ENCODE results near the gene ALG14. TPM values are rescaled to one million over a fixed set of nuclear protein-coding genes. Genes with fewer than 3 reads are reported as not detected.
"Not testable (repeated sequence)": the region's sequence is repeated elsewhere in the genome, so short reads cannot be mapped to it uniquely, and the experiment has no call there.

ALG14 gene
- total RNA-seq, 1 donor from 2014 or later: 5.5 TPM

GRCh38 chr1:95023399-95024043 is 49.2 kb downstream of the ALG14 start:
- H3K36me3 Mint-ChIP-seq (ENCODE audit: low read depth): peaks cover 26% of the 10 kb centered on the region
- H3K9me3 Mint-ChIP-seq: peaks cover 8% of the 10 kb centered on the region
- DNase-seq (ENCODE audit: low read depth, low spot score): no peak
- TF ChIP-seq CTCF (conservative IDR thresholded peaks at IDR 0.05): no peak
- no peak overlapping the region for H3K27ac Mint-ChIP-seq (ENCODE audit: unreplicated experiment)
- peaks cover 13% of the 10 kb centered on the region for H3K4me1 Mint-ChIP-seq
- H3K4me3 Mint-ChIP-seq: no peak overlapping the region
- H3K27me3 Mint-ChIP-seq (ENCODE audit: low read depth): no peaks in the 10 kb centered on the region

- Mint-ChIP-seq H3K4me1 (peaks cover 13% of the 10 kb centered on the region), H3K27me3 (ENCODE audit: low read depth) (no peaks in the 10 kb centered on the region), H3K27ac (ENCODE audit: unreplicated experiment) (no peak overlapping the region), H3K36me3 (ENCODE audit: low read depth) (peaks cover 22% of the 10 kb centered on the region), H3K4me3 (no peak overlapping the region), H3K9me3 (peaks cover 5% of the 10 kb centered on the region)
- no peak for DNase-seq (ENCODE audit: low read depth, low spot score)
- TF ChIP-seq CTCF (conservative IDR thresholded peaks at IDR 0.05): no peak
Measured at GRCh38 chr1:95022644-95022926, 50.2 kb downstream of the ALG14 start.

GRCh38 chr1:95021805-95022643 is 50.7 kb downstream of the ALG14 start:
- Mint-ChIP-seq H3K27me3 (ENCODE audit: low read depth) (no peaks in the 10 kb centered on the region), H3K4me3 (no peak overlapping the region), H3K36me3 (ENCODE audit: low read depth) (peaks cover 19% of the 10 kb centered on the region), H3K27ac (ENCODE audit: unreplicated experiment) (peak overlapping the region; percentile 67), H3K4me1 (peaks cover 18% of the 10 kb centered on the region), H3K9me3 (peaks cover 5% of the 10 kb centered on the region)
- no peak for TF ChIP-seq CTCF (conservative IDR thresholded peaks at IDR 0.05)
- no peak for DNase-seq (ENCODE audit: low read depth, low spot score)

- H3K4me1 Mint-ChIP-seq: peaks cover 24% of the 10 kb centered on the region
- H3K27me3 Mint-ChIP-seq (ENCODE audit: low read depth): no peaks in the 10 kb centered on the region
- DNase-seq (ENCODE audit: low read depth, low spot score): no peak
- peaks cover 15% of the 10 kb centered on the region for H3K36me3 Mint-ChIP-seq (ENCODE audit: low read depth)
- H3K27ac Mint-ChIP-seq (ENCODE audit: unreplicated experiment): no peak overlapping the region
- H3K4me3 Mint-ChIP-seq: no peak overlapping the region
- H3K9me3 Mint-ChIP-seq: peaks cover 5% of the 10 kb centered on the region
- no peak for TF ChIP-seq CTCF (conservative IDR thresholded peaks at IDR 0.05)
Measured at GRCh38 chr1:95021119-95021518, 51.6 kb downstream of the ALG14 start.

- not testable (repeated sequence) for H3K27ac Mint-ChIP-seq (ENCODE audit: unreplicated experiment); H3K27me3 Mint-ChIP-seq (ENCODE audit: low read depth); H3K9me3 Mint-ChIP-seq; DNase-seq (ENCODE audit: low read depth, low spot score); H3K4me3 Mint-ChIP-seq
- Mint-ChIP-seq H3K4me1 (peaks cover 37% of the 10 kb centered on the region), H3K36me3 (ENCODE audit: low read depth) (peaks cover 12% of the 10 kb centered on the region)
Measured at GRCh38 chr1:95019466-95019865, 53.3 kb downstream of the ALG14 start.

All from neural crest cell (in vitro differentiated cells).